ENCODE measurements around the gene FSCN2. TPM values are rescaled to one million over a fixed set of nuclear protein-coding genes. Genes with fewer than 3 reads are reported as not detected.

FSCN2 gene
- total and polyA plus RNA-seq, 10 of the 15 experiments (the other 5 are each of a cell fraction or from before 2014, with no cell fraction given): 0.12 to 2.1 (median 0.65) TPM; not detected in 3

- no TSS peak for BruUV-seq (replicated peaks)
- Histone ChIP-seq H4K20me1 (ENCODE audit: control insufficient read depth, insufficient read depth) (no peaks in the 10 kb centered on the region), H3K4me1 (ENCODE audit: control insufficient read depth, insufficient read depth, low read length) (peaks cover 33% of the 10 kb centered on the region), H3K9me3 (replicated peaks; ENCODE audit: control insufficient read depth, insufficient read depth, low read length) (no peaks in the 10 kb centered on the region), H3K27me3 (replicated peaks in 1 of 2; ENCODE audit: control insufficient read depth in 2 of 2, insufficient read depth in 2 of 2, low read length in 1 of 2) (no peaks in the 10 kb centered on the region), H3K4me2 (ENCODE audit: control insufficient read depth, insufficient read depth) (peak overlapping the region; percentile 100), H2AFZ (ENCODE audit: control insufficient read depth, low read depth, low read length) (no peak overlapping the region), H3K4me3 (peak overlapping the region; percentile 72), H3K79me2 (ENCODE audit: control insufficient read depth, insufficient read depth, low read length) (peaks cover 63% of the 10 kb centered on the region), H3K9ac (ENCODE audit: control insufficient read depth, insufficient read depth, low read length) (peak overlapping the region; percentile 87), H3K36me3 (ENCODE audit: control insufficient read depth in 2 of 2, insufficient read depth in 2 of 2, low read length in 1 of 2) (no peaks in the 10 kb centered on the region; a peak in 1 of 4 replicates), H3K27ac (ENCODE audit: control insufficient read depth, insufficient read depth) (peak overlapping the region; percentile 100)
- peak; percentile 82 for DNase-seq (ENCODE audit: low read depth, low spot score)
- ATAC-seq: peak; percentile 64
- ChIA-PET POLR2A (interaction anchor here (0.7 to 2.8 kb wide), 5 partner anchors 8 to 232 kb away, joined by 3 to 34 read pairs (median 6); partner anchors contain the start of gene FAAP100), CTCF (interaction anchor here (0.6 to 5.5 kb wide), 6 partner anchors 9 to 309 kb away, joined by 3 to 47 read pairs (median 7); no protein-coding TSS in a partner anchor), RAD21 (ENCODE audit: unreplicated experiment) (interaction anchor here (0.7 to 7.6 kb wide), 5 partner anchors 33 to 166 kb away, joined by 3 to 44 read pairs (median 4); partner anchors contain the start of genes ARL16, FAAP100 and HGS), SMC1A (ENCODE audit: uncharacterized antibody, unreplicated experiment) (interaction anchor here (1.0 to 3.2 kb wide), 7 partner anchors 33 to 222 kb away, joined by 3 to 15 read pairs (median 6); partner anchors contain the start of genes FAAP100 and SLC38A10)
- intact Hi-C loops (cut with micrococcal nuclease; ENCODE audit: unreplicated experiment) (loop anchor here (2.0 to 10.0 kb wide), 3 partner anchors 35 to 263 kb away; partner anchors contain the start of gene FAAP100), in situ Hi-C loops (cut with MboI) (no loop called here)
- peak; percentile 84 for FAIRE-seq
- whole genome bisulfite sequencing (ENCODE audit: insufficient coverage, insufficient replicate concordance, low lambda C conversion rate, missing lambda C conversion rate): under 1% methylated on average over 21 of the region's 24 CpGs
- TF ChIP-seq POLR2AphosphoS2 (IDR thresholded peaks at IDR 0.05; ENCODE audit: low read depth, low read length) (peak; percentile 85), RUNX3 (IDR thresholded peaks at IDR 0.05; ENCODE audit: low read length) (no peak), HDAC2 (IDR thresholded peaks at IDR 0.05) (no peak), CBFB (IDR thresholded peaks at IDR 0.05; ENCODE audit: low read depth) (peak; percentile 87), RFX5 (IDR thresholded peaks at IDR 0.05; ENCODE audit: low read depth, low read length) (no peak), PBX3 (IDR thresholded peaks at IDR 0.05; ENCODE audit: insufficient replicate concordance, low read depth, low read length) (no peak), JUNB (IDR thresholded peaks at IDR 0.05) (no peak), SMC3 (IDR thresholded peaks at IDR 0.05; ENCODE audit: borderline replicate concordance, low read length) (no peak), PML (IDR thresholded peaks at IDR 0.05; ENCODE audit: low read length) (no peak), TARDBP (IDR thresholded peaks at IDR 0.05; ENCODE audit: borderline replicate concordance) (peak; percentile 16; the same call in 1 of the 2 replicates), RAD51 (IDR thresholded peaks at IDR 0.05) (peak; percentile 86), NR2C1 (IDR thresholded peaks at IDR 0.05) (no peak), SIX5 (IDR thresholded peaks at IDR 0.05; ENCODE audit: low read depth, low read length, severe bottlenecking) (no peak), SUPT20H (IDR thresholded peaks at IDR 0.05; ENCODE audit: borderline replicate concordance, control insufficient read depth, low read depth, low read length) (no peak), IKZF1 (conservative IDR thresholded peaks at IDR 0.05) (peak; percentile 84), MYB (IDR thresholded peaks at IDR 0.05; ENCODE audit: borderline replicate concordance, low read depth, low read length) (no peak), ASH2L (IDR thresholded peaks at IDR 0.05; ENCODE audit: borderline replicate concordance, low read depth) (no peak), PAX8 (IDR thresholded peaks at IDR 0.05) (no peak), PRDM15 (CRISPR knock-in tag; IDR thresholded peaks at IDR 0.05) (no peak), RCOR1 (conservative IDR thresholded peaks at IDR 0.05; ENCODE audit: low read depth, low read length) (no peak), KDM1A (IDR thresholded peaks at IDR 0.05; ENCODE audit: borderline replicate concordance) (no peak)
Observed at GRCh38 chr17:81517339-81518112, 10.7 kb upstream of the FSCN2 start.

Data from GM12878 (cell line).